Measurements from ENCODE around the gene NKG7.

The NKG7 gene

DNA sequence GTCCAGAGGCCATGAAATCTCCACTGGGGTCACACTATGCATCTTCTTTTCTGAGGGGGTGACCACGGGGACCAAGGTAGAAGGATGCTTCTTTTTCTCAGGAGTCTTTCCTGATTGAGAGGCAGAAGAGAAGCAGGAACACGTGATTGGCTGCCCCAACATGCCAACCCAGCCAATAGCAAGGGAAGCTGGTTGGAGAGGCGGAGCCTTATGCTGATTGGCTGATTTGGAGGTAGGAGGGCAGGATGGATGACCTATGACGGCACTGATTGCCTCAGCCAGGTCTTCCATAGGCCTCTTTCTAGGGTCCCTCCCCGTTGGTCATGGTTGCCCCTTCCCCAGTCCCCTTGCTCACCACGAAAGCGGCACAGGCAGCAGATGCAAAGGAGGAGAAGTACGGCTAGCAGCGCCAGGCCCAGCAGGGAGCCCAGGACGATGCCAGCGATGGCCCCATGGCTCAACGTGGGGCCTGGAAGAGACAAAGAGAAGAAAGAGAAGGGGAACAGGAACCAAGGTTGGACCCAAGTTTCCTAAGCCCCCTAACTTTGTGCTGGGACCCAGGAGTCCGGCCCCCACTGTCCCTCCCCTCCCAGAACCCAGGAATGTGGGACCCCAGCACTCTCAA is 38.5 kb downstream of the NKG7 start:
- no peak for DNase-seq

DNA sequence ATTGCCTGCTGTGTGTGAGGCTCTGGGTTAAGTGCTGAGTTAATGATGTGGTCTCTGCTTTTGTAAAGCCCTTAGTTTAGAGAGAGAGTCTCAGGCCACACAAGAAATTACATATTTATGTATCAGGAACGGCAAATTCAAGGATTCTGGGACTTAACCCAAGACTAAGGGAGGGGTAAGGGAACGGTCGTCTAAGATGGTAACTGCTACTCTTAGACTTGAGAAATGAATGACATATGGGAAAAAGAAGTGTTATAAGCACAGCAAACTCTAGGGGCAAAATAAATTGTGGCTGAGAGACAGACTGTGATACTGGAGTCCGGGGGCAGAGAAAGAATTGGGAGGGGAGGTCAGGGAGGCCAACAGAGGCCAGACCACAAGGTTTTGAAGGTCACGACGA is 40.7 kb downstream of the NKG7 start:
- DNase-seq = no peak

DNA sequence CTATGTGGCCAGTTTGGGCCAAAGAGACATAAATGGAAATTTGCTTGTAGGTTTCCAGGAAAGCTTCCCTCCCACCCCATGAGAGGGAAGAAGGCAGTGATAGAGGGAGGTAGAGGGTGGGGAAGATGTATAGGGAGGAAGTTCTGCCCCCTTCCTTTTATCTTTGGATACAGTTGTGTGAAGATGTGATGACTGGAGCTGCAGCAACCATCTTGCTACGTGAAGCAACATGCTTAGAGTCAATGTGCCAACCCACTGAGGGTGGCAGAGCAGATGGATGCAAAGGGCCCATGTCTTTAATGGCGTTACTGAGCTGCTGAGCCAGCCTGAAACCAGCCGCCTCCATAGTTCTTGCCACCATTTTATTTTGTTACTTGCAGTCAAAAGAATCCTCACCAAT is 41.3 kb downstream of the NKG7 start:
- no peak for DNase-seq

GRCh38 chr19:51330366-51330765 is 42.1 kb downstream of the NKG7 start:
- DNase-seq = no peak

DNA sequence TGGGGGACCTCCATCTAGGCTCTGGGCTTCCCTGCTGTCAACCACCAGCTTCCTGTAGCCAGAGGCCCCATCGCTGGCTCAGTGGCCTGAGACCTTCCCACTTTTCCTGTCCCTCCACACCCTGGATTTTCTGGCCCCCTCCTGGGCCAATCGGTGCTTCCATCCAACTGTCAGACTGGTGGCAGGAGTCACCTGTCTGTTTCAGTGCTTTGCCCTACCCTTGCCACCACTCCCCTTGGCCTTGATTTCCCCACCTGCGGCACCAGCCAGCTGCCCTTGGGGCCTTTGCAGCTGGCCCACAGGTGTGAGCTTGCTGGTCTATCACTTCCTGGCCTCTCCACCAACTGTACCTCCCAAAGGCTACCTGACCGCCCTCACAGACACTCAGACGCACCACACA is 43.0 kb downstream of the NKG7 start:
- no peak for DNase-seq

DNA sequence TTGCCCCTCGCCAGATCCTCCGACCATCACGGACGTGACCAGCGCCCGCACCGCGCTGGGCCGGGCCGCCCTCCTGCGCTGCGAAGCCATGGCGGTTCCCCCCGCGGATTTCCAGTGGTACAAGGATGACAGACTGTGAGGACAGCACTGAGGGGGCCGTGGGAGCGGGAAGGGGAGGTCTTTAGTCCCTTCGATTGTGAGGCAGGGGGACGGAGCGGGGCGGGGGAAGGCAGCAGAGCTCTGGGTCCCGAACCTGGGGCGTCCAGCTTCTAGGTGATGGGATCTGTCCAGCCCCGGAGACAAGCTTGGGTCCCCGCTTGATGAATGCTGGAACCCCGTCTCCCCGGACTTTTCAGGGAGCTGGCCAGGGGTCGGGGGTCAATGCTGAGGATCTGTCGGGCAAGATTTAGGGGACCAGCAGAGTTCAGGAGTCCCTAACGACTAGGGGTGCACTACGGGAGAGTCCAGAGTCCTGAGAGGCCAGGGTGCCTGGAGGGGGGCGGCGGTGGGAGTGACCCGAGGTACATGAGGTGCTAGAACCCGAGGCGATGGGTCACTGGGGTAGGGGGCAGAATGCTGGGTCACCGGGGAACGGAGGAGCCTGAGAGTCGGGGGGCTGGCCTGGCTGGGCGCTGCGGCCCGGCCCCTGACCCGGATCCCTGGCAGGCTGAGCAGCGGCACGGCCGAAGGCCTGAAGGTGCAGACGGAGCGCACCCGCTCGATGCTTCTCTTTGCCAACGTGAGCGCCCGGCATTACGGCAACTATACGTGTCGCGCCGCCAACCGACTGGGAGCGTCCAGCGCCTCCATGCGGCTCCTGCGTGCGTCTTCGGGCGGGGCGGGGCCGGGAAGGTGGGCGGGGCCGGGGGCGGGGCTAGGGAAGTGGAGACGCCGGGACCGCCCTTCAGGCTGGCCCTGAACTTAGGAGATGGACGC is 45.1 kb downstream of the NKG7 start:
- DNase-seq = no peak

DNA sequence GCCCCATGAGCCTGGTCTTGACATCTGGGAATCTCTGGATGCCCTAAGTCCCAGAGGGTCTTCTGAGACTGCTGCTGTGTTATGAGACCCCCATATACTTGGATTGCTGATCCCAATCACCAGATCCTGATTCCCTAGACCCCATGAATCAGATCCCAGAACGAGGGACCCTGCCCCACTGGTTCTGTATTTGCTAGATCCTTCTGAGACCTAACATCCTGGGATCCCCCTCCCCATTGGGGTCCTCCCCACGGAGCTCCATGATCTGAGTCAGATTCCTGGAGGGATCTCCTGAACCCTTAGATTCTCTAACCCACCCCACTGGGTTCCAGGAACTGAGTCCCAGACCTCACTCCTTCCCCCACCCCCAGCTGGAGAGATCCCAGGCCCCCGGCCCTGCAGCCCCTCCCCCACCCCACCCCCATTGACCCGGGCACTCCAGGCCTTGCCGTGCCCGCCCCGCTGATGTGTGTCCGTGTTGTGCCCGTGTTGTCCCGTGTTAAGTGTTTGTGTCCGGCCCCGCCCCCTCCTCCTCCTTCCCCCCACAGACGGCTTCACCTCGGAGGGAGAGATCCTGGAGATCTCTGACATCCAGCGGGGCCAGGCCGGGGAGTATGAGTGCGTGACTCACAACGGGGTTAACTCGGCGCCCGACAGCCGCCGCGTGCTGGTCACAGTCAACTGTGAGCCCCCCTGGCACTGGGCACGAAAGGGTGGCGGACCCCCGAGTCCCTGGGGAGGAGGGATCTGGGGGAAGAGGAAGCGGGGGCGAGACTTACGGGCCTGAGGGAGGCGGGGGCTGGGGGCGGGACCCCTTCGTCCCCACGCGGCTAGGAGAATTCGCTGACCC is 46.0 kb downstream of the NKG7 start:
- DNase-seq = no peak

DNA sequence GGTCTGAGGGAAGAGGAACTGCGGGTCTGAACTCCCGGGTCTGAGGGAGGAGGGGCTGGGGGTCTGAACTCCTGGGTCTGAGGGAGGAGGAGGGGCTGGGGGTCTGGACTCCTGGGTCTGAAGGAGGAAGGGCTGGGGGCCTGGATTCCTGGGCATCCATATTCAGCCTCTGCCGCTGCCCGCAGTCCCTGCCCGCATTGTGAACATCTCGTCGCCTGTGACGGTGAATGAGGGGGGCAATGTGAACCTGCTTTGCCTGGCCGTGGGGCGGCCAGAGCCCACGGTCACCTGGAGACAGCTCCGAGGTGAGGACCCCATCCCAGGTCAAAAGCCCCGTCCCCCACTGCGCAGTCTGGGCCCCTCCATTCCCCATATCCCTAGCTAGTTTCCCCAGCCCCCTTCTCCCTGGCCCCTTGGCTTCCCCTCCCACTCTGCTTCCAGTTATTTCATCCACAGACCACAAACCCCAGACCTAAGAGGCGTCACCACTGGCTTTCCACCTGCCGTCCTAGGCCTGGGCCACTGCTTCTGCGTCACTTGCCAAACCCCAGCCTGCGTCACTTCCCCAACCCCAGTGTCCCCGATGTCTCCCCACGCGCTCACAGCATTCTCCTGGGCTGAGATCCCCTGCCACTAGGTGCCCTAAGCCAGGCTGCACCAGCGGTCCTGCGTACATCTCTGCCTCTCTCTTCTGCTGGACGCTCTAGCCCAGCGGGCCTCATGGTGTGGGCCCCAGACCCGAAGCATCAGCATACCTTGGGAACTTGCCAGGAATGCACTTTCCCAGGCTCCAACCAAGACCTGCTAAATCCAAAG is 47.1 kb downstream of the NKG7 start:
- DNase-seq = no peak

DNA sequence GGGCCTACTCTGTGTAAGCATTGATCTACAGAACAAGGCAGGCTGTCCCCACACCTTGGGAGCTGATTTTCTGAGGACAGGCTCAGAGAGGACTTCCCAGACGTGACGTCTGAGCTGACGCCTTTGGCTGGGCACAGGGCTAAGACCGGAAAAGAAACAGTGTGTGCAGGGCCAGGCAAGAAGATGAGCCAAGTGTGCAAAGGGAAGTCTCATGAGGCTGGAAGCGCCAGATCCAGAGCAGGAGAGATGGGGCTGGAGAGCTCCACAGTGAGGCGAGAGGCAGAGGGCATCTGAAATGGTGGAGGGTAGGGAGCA is 48.3 kb downstream of the NKG7 start:
- DNase-seq = no peak

GRCh38 chr19:51323481-51324166 is 48.8 kb downstream of the NKG7 start:
- no peak for DNase-seq

GRCh38 chr19:51321799-51322198 is 50.7 kb downstream of the NKG7 start:
- DNase-seq = no peak

Measured in DMS53 (cell line).